Lung (tissue), 12 donors: ENCODE data around the gene STAT6. TPM values are rescaled to one million over a fixed set of nuclear protein-coding genes. Genes with fewer than 3 reads are reported as not detected.

ENCODE experiments used
- ATAC-seq: fragments of 200-7000 bp; cut with Tn5 transposase; one replicate; pipeline ENCODE4 v1.9.1; 2020; ENCODE audit warnings: moderate number of reproducible peaks; ENCODE audit not compliant: insufficient read depth, low FRiP score
- DNase-seq, 3 donors: peaks; one replicate each; pipeline ENCODE4 v3.0.0-alpha.2; 2013 to 2017
- H3K27ac ChIP-seq, 2 donors: one replicate each; pipeline ENCODE4 v1.5.1; 2013; ENCODE audit warnings: mild to moderate bottlenecking in 2 of 2, moderate library complexity in 2 of 2, control low read depth in 1 of 2, inconsistent platforms in 1 of 2, low read depth in 1 of 2, low read length in 1 of 2
- H3K27me3 ChIP-seq, 3 donors: one replicate each; pipeline ENCODE4 v1.5.1; 2013; ENCODE audit warnings: low read length in 2 of 3; ENCODE audit not compliant: control insufficient read depth in 3 of 3, insufficient read depth in 3 of 3
- H3K36me3 ChIP-seq, 4 donors: one replicate each; pipeline ENCODE4 v1.5.1; 2013; ENCODE audit warnings: low read length in 4 of 4, mild to moderate bottlenecking in 1 of 4, moderate library complexity in 1 of 4; ENCODE audit not compliant: control insufficient read depth in 4 of 4, insufficient read depth in 4 of 4
- H3K4me1 ChIP-seq, 5 donors: one replicate each; pipeline ENCODE4 v1.5.1; 2013; ENCODE audit warnings: low read length in 5 of 5, mild to moderate bottlenecking in 2 of 5, moderate library complexity in 1 of 5; ENCODE audit not compliant: control insufficient read depth in 5 of 5, insufficient read depth in 5 of 5
- H3K4me3 ChIP-seq: one replicate; pipeline ENCODE4 v1.5.1; 2013; ENCODE audit warnings: mild to moderate bottlenecking, control low read depth, moderate library complexity
- H3K9ac ChIP-seq, 2 donors: one replicate each; pipeline ENCODE4 v1.5.1; 2013; ENCODE audit warnings: low read length in 2 of 2, control low read depth in 1 of 2; ENCODE audit not compliant: insufficient read depth in 1 of 2
- H3K9me3 ChIP-seq, 4 donors: one replicate each; pipeline ENCODE4 v1.5.1; 2013; ENCODE audit warnings: low read length in 3 of 4, mild to moderate bottlenecking in 1 of 4, moderate library complexity in 1 of 4; ENCODE audit not compliant: control insufficient read depth in 4 of 4, insufficient read depth in 3 of 4
- CTCF ChIP-seq: IDR thresholded peaks from 2 replicates; pipeline ENCODE4 v1.5.1; 2012; ENCODE audit warnings: mild to moderate bottlenecking; ENCODE audit errors: control extremely low read depth, extremely low read depth
- WGBS, 2 donors: extraction: QIAGEN DNeasy Blood & Tissue Kit; methylation state at CpG; one replicate each; pipeline ENCODE4 v1.1.7; 2013; 5-methylcytosine and 5-hydroxymethylcytosine counted together
- polyA plus RNA-seq, 2 donors: library from polyadenylated mRNA; stranded (reverse); fragments of 200-250 nt; gene quantifications; one replicate each; pipeline ENCODE4 v1.2.1, GENCODE V29; 2013
- total RNA-seq, 2 donors: library from RNA; depleted of rRNA in 1 of 2; stranded (reverse); fragments of >200 nt in 1 of 2; gene quantifications; one replicate each; pipeline ENCODE4 v1.2.1, GENCODE V29; 2014 to 2021
- donor health status: control.
- donor health status: control.
- donor health status: Bipolar disorder and iron deficiency.
- donor health status: healthy.
- donor health status: DM: yes; HTN: yes; CAD: no.

STAT6 gene
- total and polyA plus RNA-seq, 4 donors: 118 to 216 (median 174) TPM

GRCh38 chr12:57112492-57113294 lies 1.5 kb upstream of the STAT6 start:
- H3K4me1 ChIP-seq: peaks cover 0 to 26% (median 7%) of the 10 kb centered on the region in 5 donors
- peak; percentile 84 for TF ChIP-seq CTCF
- ATAC-seq: no peak
- H3K9ac ChIP-seq: peak overlapping the region in 1 of 2 donors; percentile 57
- WGBS, 2 donors: 66 to 70% methylated on average over 9 of the region's 9 CpGs
- no peaks in the 10 kb centered on the region for H3K27me3 ChIP-seq
- H3K9me3 ChIP-seq: no peaks in the 10 kb centered on the region
- no peak overlapping the region for H3K4me3 ChIP-seq
- H3K36me3 ChIP-seq: peaks cover 0 to 6% (median 0%) of the 10 kb centered on the region in 4 donors
- DNase-seq: no peak
- peak overlapping the region; percentile 92 to 99 for H3K27ac ChIP-seq

DNA sequence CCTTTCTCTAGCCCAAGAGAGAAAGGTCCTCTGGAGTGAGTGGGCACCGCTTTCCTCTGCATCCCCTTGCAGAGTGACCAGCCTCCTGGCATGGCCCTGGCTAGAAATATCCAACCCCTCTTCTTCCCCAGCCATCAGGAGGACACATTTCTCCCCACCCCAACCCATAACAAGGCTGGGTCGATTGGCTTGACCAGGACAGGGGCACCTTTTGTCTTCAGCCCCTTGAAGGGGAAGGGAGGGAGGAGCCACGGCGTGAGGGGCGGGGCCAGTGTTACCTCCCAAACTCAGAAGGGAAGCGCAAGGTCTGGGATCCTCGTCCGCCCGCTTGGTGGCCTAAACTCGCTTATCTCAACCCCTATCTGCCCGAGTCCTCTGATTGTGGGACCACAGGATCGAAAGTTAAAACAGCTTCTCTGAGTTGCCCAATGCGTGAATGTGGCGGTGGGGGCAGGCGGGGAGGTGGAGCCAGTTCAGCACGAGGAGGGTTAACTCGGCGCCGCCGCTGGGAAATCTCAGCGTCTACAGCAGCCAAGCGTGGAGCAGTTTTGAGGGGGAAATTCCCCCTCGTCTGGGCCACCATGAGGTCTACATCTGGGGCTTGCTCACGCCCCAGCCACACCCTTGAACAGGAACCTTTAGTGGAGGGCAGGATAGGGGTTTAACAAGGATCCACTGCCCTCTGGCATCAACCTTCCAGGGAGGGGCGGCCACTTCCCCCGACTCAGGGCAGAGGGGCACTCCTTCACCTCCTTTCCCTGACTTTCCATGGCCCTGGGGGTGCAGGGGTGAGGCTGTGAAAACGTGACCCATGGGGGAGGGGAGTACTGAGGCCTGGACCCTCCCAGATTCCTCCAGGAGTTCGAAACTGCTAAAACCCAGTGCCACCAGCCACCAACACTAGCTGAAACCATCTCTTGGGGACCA lies 795 bp downstream of the STAT6 start:
- peaks cover 0 to 28% (median 14%) of the 10 kb centered on the region in 4 donors for H3K36me3 ChIP-seq
- no peaks in the 10 kb centered on the region for H3K27me3 ChIP-seq
- no peaks in the 10 kb centered on the region for H3K9me3 ChIP-seq
- H3K9ac ChIP-seq: peak overlapping the region; percentile 86 to 94
- H3K4me3 ChIP-seq: peak overlapping the region; percentile 88
- peak; percentile 68 to 81 (median 71) for DNase-seq
- peaks cover 0 to 26% (median 8%) of the 10 kb centered on the region in 5 donors for H3K4me1 ChIP-seq
- TF ChIP-seq CTCF: no peak
- H3K27ac ChIP-seq: peak overlapping the region; percentile 92 to 99
- no peak for ATAC-seq
- WGBS, 2 donors: 3 to 4% methylated on average over 28 of the region's 28 CpGs

GRCh38 chr12:57109207-57110103 lies 1.7 kb downstream of the STAT6 start:
- H3K27me3 ChIP-seq: no peaks in the 10 kb centered on the region
- DNase-seq (no peak), ATAC-seq (no peak)
- peak overlapping the region in 1 of 2 donors; percentile 99 for H3K27ac ChIP-seq
- H3K9me3 ChIP-seq: no peaks in the 10 kb centered on the region
- peak overlapping the region; percentile 88 for H3K4me3 ChIP-seq
- H3K36me3 ChIP-seq: peaks cover 0 to 37% (median 16%) of the 10 kb centered on the region in 4 donors
- H3K9ac ChIP-seq: peak overlapping the region in 1 of 2 donors; percentile 62
- H3K4me1 ChIP-seq: peaks cover 0 to 26% (median 8%) of the 10 kb centered on the region in 5 donors
- no peak for TF ChIP-seq CTCF
- WGBS, 2 donors: 45 to 66% methylated on average over 7 of the region's 7 CpGs
